Activated T-helper 1 cell treated with Interleukin-2 at 50 U/mL for 16 hours (primary cell): ENCODE data around the gene FAM81A.

ENCODE experiments used
- DNase-seq: peaks from one replicate; pipeline ENCODE4 v3.0.0-alpha.2; 2020; ENCODE audit warnings: low read depth

FAM81A gene

DNA sequence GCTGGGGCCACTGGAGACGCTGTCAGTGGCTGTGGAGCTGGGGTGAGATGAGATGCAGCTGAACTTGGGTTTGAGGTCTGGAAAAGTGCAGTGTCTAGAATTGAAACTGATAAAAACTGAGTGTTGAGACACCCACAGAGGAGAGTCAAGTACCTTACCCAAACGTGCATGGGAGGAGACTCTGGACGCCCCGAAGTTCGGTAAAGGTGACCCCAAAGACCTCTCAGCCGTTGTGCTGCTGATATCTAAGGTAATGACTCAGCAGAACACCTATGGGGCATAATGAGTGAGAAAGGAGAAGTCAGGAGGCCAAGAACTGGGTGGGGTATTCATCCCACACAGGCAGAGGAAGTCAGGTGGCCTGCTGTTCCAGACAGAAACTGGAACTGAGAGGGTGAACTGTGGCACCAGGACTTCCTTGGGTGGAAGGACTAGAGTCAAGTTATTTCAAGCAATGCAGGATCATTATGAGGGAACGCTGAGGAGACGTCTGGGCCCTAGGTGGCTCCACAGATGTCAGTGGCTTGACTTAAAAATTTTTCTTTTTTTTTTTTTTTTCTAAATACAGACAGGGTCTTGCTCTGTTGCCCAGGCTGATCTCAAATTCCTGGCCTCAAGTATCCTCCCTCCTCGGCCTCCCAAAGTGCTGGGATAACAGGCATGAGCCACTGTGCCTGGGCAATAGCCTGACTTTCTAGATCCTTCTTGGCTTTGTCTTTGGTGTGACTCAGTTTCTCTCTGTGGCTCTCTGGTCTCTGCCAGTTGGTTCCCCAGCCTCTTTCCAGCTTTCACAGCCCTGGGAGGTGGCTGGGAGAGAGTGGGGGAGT lies 105.9 kb downstream of the FAM81A start:
- no peak for DNase-seq

DNA sequence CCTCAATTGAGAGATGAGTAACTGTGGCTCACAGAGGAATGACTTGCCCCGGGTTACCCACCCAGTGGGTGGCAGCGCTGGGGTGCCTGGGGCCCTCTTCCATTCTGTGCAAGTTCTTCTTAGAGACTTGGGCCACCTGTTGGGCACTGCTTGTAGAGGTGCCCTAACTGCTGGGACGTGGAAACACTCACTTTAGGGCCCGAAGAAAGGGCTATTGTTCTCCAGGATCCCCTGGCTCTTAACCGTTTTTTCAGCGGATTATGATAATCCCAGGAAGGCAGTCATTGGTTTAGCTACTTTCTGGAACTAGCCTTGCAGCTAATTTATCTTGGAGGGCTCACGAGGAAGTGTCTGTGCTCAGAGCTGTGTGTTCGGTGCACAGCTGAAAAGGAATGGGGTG lies 107.6 kb downstream of the FAM81A start:
- no peak for DNase-seq

DNA sequence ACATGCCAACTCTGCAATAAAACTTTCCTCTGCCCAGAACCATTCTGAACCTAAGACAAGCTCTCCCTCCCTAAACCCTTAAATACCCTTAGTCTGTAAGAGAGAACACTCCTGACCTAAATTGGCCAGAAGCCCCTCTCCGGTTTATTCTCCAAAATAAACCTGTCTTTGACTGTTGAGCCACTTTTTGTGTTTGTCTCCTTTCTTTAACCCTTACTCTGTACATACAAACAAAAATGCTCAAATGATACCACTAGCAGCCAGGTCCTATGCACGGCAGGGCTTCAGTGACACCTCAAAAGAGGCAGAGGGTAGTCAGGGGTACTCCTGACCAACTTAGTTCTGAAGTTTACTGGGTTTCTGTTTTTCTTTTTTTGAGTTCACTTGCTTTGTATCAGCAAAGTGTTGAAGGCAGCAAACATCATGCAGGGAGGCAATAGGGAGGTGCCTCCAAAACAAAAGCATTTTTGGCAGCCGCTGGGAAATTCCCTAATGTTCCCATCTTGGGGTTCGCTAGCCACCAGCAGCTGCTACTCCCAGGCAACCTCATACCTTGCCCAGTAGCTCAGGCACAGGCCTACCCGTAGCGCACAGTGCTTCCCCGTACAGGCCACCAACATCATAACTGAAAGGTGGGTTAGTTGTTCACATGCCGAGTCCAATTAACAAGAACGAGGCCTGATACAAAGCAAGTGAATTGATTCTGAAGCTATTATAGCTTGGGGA lies 110.7 kb downstream of the FAM81A start:
- no peak for DNase-seq

DNA sequence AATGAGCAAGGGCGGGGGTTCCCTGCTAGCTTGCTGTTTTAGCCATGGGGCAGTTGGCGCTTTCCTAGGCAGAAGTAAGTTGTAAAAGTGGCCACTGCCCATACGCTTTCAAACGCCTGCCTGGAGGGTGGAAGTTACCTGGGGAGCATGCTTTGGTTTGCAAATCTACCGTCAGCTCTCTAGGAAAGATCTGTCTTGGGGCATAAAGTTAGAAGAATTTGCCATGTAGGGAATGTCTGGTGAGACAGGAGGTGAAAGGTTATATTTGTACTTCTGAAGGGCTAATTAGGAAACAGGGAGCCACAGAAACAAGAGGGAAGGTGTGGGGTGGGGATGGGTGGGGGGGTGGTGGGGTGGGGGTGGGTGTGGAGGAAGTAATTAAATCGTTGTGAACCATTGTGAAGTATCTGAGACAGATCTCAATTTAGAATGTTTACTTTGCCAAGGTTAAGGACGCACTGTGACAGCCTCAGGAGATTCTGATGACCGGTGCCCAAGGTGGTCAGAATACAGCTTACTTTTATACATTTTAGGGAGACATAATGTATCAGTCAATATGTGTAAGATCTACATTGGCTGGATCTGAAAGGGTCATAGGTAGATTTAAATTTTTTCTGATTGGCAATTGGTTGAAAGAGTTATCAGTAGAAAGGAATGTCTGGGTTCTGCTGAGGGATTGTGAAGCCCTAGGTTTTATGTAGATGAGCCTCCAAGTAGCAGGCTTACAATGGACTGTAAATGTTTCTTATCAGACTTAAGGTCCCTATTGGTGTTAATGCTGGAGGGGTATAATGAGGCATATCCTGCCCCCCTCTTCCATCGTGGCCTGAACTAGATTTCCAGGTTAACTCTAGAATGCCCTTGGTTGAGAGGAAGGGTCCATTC lies 111.6 kb downstream of the FAM81A start:
- DNase-seq, result no peak

DNA sequence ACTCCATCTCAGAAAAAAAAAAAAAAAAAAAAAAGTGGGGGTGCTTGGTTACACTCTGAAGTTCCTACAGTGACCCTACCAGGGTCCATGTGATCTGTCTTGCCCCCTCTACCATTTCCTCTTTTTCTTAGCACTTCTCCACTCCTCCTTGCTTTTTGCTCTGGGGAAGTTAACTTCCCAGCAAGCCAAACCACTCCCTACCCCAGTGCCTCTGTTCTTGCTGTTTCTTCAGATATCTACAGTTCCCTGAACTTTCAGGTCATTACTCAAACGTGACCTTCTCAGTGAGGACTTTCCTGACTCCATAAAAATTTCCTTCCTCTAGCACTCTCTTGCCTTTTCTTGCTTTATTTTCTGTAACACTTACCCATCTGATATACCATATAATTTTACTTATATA lies 112.5 kb downstream of the FAM81A start:
- no peak for DNase-seq

DNA sequence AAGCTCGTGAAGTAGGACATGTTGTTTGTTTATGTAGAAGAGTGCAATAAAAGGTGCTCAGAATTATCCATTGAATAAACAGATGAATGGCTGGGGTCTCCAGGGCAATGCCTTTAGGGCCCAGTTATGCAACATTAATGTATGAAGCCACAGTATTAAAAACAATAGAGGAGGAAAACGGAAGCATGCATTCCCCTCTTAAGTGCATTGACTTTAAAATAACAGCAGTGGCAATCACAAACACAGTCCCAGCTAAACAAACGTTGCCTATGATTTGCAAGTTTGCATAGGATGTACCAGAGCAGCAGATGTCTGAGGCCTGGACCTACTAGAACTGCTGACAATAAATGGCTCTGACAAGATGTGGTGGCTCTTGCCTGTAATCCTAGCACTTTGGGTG lies 113.0 kb downstream of the FAM81A start:
- DNase-seq, result no peak

DNA sequence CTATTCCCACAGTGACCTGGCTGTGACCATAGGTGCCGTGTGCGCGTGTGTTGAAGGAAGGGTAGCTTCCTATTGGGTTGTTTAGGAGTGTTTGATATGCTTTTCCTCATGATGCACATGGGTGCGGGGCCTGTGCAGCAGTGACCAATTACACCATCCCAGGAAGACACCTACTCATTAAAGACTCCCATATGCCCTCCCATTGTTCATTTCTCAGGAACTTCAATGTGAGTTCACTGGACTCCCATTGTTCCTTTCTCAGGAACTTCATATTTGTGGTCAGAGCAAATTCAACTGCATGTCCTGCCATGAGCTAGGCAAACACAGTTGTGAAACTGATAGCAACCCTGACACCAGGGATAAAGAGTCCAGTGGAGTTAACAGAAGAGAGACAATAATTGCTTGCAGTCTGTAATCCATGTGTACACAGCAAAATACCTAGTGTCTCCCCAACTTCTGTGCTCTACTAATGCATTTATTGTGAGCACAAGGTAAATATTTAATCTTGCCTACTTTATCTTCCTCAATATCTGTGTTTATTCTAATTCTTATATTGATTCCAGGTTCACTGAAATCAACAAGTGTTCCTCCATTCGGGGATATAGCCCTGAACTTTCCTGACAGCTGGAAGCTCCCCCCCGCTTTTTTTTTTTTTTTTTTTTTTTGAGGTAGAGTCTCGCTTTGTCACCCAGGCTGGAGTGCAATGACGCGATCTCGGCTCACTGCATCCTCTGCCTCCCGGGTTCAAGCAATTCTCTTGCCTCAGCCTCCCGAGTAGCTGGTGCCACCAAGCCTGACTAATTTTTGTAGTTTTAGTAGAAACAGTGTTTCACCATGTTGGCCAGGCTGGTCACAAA lies 116.1 kb downstream of the FAM81A start:
- no peak for DNase-seq

DNA sequence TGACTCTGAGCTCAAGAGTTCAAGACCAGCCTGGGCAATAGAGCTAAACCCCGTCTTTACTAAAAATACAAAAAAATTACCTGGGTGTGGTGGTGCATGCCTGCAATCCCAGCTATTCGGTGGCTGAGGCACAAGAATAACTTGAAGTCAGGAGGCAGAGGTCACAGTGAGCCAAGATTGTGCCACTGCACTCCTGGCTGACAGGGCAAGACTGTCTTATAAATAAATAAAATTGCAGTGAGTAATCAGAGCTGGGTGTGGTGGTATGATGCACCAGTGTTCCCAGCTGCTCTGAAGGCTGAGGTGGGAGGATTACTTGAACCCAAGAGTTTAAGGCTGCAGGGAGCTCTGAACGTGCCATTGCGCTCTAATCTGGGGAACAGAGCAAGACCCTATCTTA lies 117.7 kb downstream of the FAM81A start:
- DNase-seq, result no peak

DNA sequence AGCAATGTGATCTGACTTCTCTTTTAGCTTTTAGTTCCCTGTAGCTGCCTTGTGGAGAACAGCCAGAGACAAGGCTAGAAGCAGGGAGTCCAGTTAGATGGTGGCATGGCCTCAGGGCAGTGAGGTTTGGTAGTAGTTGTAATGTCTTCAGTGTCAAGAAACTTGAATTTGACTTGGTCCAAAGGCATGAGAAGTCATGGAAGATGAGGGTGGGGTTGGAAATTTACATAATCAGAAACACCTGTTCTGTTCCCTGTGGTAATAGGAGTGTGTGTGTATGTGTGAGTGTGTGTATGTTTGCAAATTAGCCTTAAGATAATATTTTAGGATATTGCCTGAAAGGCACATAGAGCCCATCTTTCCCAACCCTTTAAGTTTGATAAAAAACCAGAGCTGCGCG lies 118.4 kb downstream of the FAM81A start:
- DNase-seq, result no peak

DNA sequence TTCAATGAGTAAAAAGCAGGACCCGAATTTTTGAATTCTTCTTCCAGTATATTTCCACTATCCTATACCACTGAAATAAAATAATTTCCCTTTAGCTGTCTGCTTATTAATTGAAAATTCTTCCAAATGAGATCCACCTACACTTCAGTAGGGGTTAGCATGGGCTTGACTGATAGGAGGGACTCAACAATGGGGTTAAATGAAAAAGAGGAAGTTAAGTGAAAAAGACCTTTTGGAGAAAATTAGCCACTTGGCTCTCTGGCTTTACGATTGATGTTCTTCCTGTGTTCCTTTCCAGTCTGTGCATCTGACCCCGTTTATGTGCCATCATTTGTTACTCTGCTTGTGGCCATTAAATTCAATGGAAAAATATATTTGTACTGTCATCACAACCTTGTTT lies 119.6 kb downstream of the FAM81A start:
- no peak for DNase-seq

DNA sequence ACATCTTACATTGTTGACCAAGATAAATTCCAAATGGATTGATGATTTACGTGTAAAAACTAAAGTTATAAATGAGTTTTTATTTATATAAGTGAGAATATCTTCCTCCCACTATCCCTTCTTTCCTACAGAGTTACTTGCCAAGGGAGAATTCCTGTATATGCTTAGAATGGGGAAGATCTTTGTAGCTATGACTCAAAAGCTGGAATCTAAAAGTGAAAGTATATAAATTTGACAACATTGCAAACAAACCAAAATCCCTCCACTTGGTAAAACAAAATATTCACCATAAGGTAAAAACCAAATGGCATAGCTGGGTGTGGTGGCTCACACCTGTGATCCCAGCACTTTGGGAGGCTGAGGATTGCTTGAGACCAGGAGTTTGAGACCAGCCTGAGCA lies 120.9 kb downstream of the FAM81A start:
- DNase-seq, result no peak

DNA sequence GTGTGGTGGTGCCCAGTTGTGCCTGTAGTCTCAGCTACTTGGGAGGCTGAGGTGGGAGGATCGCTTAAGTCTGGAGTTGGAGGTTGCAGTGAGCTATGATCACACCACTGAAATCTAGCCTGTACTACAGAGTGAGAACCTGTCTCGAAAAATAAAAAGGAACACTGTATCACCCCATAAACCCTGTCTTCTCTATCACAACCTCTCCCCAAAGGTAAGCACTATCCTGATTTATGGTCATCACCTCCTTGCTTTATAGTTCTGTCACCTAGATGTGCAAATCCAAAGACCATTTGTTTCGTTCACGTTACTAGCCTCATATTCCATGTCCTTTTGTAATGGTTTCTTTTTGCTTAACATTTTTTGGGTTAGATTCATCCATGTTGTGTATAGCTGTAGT lies 123.6 kb downstream of the FAM81A start:
- no peak for DNase-seq

DNA sequence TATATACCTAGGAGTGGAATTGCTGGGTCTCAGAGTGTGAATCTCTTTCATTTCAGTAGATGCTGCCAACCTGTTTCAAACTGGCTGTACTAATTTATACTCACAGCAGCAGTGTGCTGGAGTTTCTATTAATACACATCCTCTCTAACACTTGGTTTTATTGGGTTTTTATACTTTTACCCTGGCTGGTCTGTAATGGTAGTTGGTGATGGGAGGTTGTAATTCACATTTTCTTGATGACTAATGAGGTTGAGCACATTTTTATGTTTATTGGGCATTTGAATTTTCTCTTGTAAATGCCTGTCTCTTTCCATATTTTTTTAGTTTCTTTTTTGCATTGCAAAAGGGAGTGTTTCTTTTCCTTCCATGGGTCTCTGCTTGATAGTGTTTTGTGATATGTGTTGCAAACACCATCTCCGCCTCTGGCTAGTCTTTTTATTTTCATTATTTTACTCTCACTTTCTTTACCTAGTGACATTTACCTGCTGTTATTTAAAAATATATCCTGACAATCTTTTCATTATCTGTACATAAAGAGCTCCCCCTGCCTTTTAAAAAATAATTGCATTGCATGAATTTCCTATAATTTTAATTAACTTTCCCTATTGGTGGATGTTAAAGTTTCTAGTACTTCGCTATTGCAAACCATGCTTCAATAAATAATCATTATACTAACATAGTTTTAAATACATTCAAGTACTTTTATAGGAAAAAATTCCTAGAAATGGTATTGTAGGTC lies 124.6 kb downstream of the FAM81A start:
- no peak for DNase-seq

DNA sequence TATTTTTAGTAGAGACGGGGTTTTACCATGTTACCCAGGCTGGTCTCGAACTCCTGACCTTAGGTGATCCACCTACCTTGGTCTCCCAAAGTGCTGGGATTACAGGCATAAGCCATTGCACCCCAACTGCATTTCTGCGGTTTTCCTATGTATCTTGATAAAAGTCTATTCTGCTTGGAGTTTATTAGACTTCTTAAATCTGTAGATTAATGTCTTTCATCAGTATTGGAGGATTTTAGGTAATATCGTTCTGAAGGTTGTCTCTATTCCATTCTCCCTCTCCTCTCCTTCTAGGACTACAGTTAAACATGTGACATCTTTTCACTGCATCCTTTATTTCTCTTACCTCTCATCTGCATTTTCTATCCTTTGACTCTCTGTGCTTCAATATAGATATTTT lies 127.3 kb downstream of the FAM81A start:
- DNase-seq, result no peak

DNA sequence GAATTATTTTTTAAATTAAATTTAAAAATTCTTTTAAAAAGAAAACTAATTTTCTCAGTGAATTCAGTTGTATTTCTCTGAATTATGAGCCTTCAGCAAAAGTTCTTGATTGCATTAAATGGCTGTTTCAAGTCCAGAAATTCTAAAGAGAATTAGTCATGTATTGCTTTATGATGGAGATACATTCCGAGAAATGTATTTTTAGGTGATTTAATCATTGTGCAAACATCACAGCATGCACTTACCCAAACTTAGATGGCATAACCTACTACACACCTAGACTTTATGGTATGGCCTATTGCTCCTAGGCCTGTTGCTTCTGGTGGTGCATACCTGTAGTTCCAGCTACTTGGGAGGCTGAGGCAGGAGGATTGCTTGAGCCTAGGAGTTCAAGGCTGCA lies 129.3 kb downstream of the FAM81A start:
- DNase-seq, result no peak

DNA sequence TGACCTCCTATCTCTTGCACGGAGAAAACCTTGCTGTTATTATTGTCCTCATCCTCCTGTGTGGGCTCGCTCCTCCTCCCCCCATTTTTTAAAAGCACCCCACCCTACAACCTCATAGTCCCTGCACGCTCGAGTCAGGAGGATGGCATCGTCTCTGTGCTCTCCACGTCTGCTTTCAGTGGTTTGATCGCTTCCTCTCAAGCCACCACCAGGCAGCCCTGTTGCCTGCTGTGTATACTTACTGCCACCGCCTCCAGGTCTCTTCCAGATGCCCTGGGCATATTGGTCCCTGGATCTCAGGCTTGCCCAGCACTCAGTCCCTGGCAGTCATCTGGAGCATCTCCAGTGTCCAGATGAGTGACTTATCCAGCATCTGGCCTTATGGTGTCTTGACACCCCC lies 131.5 kb downstream of the FAM81A start:
- no peak for DNase-seq

DNA sequence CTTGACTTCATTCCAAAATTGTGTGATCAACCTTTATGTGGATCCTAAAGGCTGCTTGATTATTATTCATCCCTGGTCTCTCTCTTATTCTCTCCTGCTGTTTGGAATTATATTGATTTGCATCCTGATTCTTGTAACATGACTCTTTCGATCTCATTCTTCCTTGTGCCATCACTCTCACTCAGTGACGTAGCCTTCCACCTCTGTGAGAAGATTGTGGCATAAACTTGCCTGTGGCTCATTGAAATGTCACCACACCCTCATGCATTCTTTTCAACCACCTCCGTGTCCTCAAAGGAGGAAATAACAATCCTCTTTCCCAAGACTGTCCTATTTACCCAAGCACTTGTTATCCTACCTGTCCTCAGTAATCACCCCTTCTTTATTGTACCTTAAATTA lies 132.3 kb downstream of the FAM81A start:
- no peak for DNase-seq

DNA sequence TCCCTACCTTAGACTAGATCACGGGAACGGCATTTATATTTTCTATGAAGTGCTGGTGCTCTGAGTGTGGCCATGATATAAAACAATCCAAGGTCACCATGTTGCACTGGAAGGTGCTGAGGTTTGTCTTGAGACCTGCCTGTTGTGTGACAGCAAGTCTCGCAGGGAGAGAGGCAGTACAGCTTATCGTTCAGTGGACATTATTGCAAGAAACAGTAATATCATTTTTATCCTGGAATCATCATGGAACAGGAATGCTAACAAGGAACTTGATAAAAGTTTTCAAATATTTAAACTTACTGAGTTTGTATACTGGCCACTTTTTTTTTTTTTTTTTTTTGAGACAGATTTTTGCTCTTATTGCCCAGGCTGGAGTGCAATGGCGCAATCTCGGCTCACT lies 133.6 kb downstream of the FAM81A start:
- DNase-seq, result no peak
